A673 (cell line): ENCODE measurements around the gene ATP2C1. TPM values are rescaled to one million over a fixed set of nuclear protein-coding genes. Genes with fewer than 3 reads are reported as not detected.

Experiments used
- BruUV-seq: library from RNA; stranded (reverse); fragments of 400-500 nt; replicated peaks from 2 replicates; lab custom pipeline; 2021; lab: Mats Ljungman, UMichigan
- CTCF ChIA-PET: fragments of 300-600 bp; sonication (Branson Sonifier 250); formaldehyde crosslinking; loops from one replicate; lab custom pipeline; 2022; ENCODE audit warnings: antibody characterized with exemption; lab: Charles Lee
- POLR2A ChIA-PET: fragments of 300-600 bp; sonication (Branson Sonifier 250); formaldehyde crosslinking; loops from one replicate; lab custom pipeline; 2022; ENCODE audit warnings: antibody characterized with exemption; ENCODE audit not compliant: low non-redundant PET; lab: Charles Lee
- DNase-seq: peaks from one replicate; pipeline ENCODE4 v3.0.0-alpha.2; 2015; ENCODE audit warnings: low spot score
- H3K27ac ChIP-seq: fragments of 200-600 bp; sonication (generic); 2 replicates; pipeline ENCODE4 v1.5.1; 2016; ENCODE audit warnings: mixed run types, low read depth, mild to moderate bottlenecking, mixed read lengths, antibody characterized with exemption, low read length; ENCODE audit not compliant: poor library complexity, severe bottlenecking
- H3K27me3 ChIP-seq: fragments of 200-600 bp; sonication (generic); replicated peaks from 2 replicates; pipeline ENCODE4 v1.6.1; 2017; ENCODE audit warnings: mixed run types, low read depth, mild to moderate bottlenecking, mixed read lengths, antibody characterized with exemption, low read length; ENCODE audit not compliant: insufficient read depth, poor library complexity
- H3K36me3 ChIP-seq: fragments of 200-600 bp; sonication (generic); 2 replicates; pipeline ENCODE4 v1.6.1; 2016; ENCODE audit warnings: mixed run types, mild to moderate bottlenecking, mixed read lengths, antibody characterized with exemption, low read length; ENCODE audit not compliant: insufficient read depth, poor library complexity, severe bottlenecking
- H3K4me1 ChIP-seq: fragments of 200-600 bp; sonication (generic); 2 replicates; pipeline ENCODE4 v1.6.1; 2017; ENCODE audit warnings: mixed run types, mild to moderate bottlenecking, mixed read lengths, antibody characterized with exemption, low read length; ENCODE audit not compliant: insufficient read depth, poor library complexity, severe bottlenecking
- H3K4me3 ChIP-seq: fragments of 200-600 bp; sonication (generic); 2 replicates; pipeline ENCODE4 v1.5.1; 2016; ENCODE audit warnings: low read depth, mixed run types, mild to moderate bottlenecking, mixed read lengths, low read length; ENCODE audit not compliant: poor library complexity, severe bottlenecking
- H3K9me3 ChIP-seq: fragments of 200-600 bp; sonication (generic); 2 replicates; pipeline ENCODE4 v1.6.1; 2016; ENCODE audit warnings: mixed run types, low read depth, mild to moderate bottlenecking, mixed read lengths, antibody characterized with exemption, low read length; ENCODE audit not compliant: poor library complexity, severe bottlenecking
- CTCF ChIP-seq: fragments of 300-800, 200-600 bp; sonication (generic); conservative IDR thresholded peaks from 2 replicates; pipeline ENCODE4 v1.5.1; 2017; ENCODE audit warnings: low read depth, mild to moderate bottlenecking, antibody characterized with exemption, low read length, moderate library complexity, mixed read lengths
- EZH2 ChIP-seq: fragments of 200-600 bp; sonication (generic); IDR thresholded peaks from 2 replicates; pipeline ENCODE4 v1.6.1; 2017; ENCODE audit warnings: borderline replicate concordance, low read depth, mild to moderate bottlenecking, mixed read lengths, antibody characterized with exemption, low read length; ENCODE audit not compliant: poor library complexity, severe bottlenecking
- intact Hi-C: fragments of 100-400 bp; cut with micrococcal nuclease; formaldehyde crosslinking; loops from one replicate; pipeline ENCODE4 v1.10.0; 2022; ENCODE audit not compliant: unreplicated experiment
- total RNA-seq: library from RNA; stranded (reverse); gene quantifications from 2 replicates; pipeline ENCODE4 v1.2.3, GENCODE V29; 2021

Gene ATP2C1
- total RNA-seq, 1 experiment from 2014 or later: 75.9 TPM

- ChIA-PET CTCF (no interaction called here), POLR2A (no interaction called here)
- H3K4me1 ChIP-seq: no peaks in the 10 kb centered on the region
- H3K36me3 ChIP-seq: no peaks in the 10 kb centered on the region
- no peaks in the 10 kb centered on the region for H3K27me3 ChIP-seq
- no peak overlapping the region for H3K4me3 ChIP-seq
- no TSS peak for BruUV-seq
- no peaks in the 10 kb centered on the region for H3K9me3 ChIP-seq
- no peak overlapping the region for H3K27ac ChIP-seq
- TF ChIP-seq CTCF (no peak), EZH2 (no peak)
- DNase-seq: no peak
- intact Hi-C loops: no loop called here
Measured at GRCh38 chr3:131048030-131048429, 154.1 kb downstream of the ATP2C1 start.

- intact Hi-C loops: loop anchor here (5.0 kb wide), 1 partner anchor 977 kb away; no protein-coding TSS in a partner anchor
- BruUV-seq: no TSS peak
- POLR2A ChIA-PET: no interaction called here
Measured at GRCh38 chr3:131050001-131050400, 156.1 kb downstream of the ATP2C1 start.

GRCh38 chr3:131053043-131053859 lies 159.4 kb downstream of the ATP2C1 start:
- TF ChIP-seq CTCF: peak; percentile 38
- no peak for TF ChIP-seq EZH2
- H3K27ac ChIP-seq: no peak overlapping the region
- H3K27me3 ChIP-seq: no peaks in the 10 kb centered on the region
- intact Hi-C loops: loop anchor here (5.0 kb wide), 1 partner anchor 974 kb away; no protein-coding TSS in a partner anchor
- ChIA-PET POLR2A (interaction anchor here (0.7 kb wide), 1 partner anchor 1498 kb away, joined by 3 read pairs; no protein-coding TSS in a partner anchor), CTCF (no interaction called here)
- no peaks in the 10 kb centered on the region for H3K36me3 ChIP-seq
- H3K4me1 ChIP-seq: no peaks in the 10 kb centered on the region
- H3K4me3 ChIP-seq: no peak overlapping the region
- DNase-seq: peak; percentile 16
- H3K9me3 ChIP-seq: no peaks in the 10 kb centered on the region
- no TSS peak for BruUV-seq

More at GRCh38 chr3:131050001-131050400, 156.1 kb downstream of the ATP2C1 start:
- DNase-seq: no peak
- CTCF ChIA-PET: no interaction called here
- no peaks in the 10 kb centered on the region for H3K27me3 ChIP-seq
- no peak overlapping the region for H3K27ac ChIP-seq
- no peaks in the 10 kb centered on the region for H3K4me1 ChIP-seq
- H3K36me3 ChIP-seq: no peaks in the 10 kb centered on the region
- no peaks in the 10 kb centered on the region for H3K9me3 ChIP-seq
- H3K4me3 ChIP-seq: no peak overlapping the region
- TF ChIP-seq CTCF (no peak), EZH2 (no peak)

Other genes with a start within 250 kb of the ATP2C1 start
- 31.9 and 32.5 TPM in 2 replicates for gene PIK3R4, start 147.3 kb upstream of the ATP2C1 start, total RNA-seq
- gene ASTE1, start 132.7 kb downstream of the ATP2C1 start, total RNA-seq: 7.3 and 8.1 TPM in 2 replicates
- gene NEK11, start 132.8 kb downstream of the ATP2C1 start, total RNA-seq: 4.4 and 5.0 TPM in 2 replicates